CD4-positive, alpha-beta T cell treated with Interleukin-10 for 1 hour (primary cell): ENCODE results near the gene POLR1C.
"Not testable (repeated sequence)": the region's sequence is repeated elsewhere in the genome, so short reads cannot be mapped to it uniquely, and the experiment has no call there.

Experiments
- DNase-seq: peaks from one replicate; pipeline ENCODE4 v3.0.0-alpha.2; 2020

POLR1C gene

DNA sequence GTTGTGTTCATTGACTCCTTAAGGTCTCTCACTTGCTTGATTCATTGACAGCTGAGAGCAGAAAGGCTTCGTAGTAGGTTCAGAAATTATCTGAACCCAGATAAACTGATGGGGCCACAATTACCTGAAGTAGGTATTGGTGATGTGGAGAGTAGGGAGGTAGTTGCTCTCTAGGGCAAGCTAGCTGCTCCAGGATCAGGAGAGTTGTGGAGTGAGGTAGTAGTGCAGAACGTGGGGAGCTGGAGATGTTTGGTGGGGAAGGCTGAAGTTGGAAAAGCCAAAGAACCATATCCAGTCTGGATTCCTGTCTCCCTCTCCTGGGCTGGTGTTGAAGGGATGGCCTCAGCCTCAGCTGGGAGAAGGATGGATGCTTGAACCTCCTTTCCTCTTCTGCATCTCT, 23.7 kb upstream of the POLR1C start:
- DNase-seq: no peak

DNA sequence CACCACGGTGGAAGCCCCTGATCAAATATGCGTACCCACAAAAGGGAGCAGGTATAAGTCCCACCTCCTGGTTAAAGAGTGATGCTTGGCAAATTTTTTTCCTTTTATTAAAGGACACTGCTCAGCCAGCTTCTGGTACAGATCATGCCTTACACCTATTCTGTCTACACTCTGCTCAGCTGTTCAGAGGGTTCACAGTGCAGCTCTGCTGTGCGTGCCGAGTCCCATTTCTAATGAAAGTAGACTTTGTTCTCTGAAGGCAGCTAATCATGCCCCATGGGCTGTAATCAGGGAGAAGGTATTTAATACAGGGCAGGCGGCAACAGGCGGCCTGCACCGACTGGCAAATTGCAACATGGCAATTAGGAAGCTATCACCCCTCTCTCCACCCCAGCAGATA, 23.1 kb upstream of the POLR1C start:
- DNase-seq: no peak

DNA sequence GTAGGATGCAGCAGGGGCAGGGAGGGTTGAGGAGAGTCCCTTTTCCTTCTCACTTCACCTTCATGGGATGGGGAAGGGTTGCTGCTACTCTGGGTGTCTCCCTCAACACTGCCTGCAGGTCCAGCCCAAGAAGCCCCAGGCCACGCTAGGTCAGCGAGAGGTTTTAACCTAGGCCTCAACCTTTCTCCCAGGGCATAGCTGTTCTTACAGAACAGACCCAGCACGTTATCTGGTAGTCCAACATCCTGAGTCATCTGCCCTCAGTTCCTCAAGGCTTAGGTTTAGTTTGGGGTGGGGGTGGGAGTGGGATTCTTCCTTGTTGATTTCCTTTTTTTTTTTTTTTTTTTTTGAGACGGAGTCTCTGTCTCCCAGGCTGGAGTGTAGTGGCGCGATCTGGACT, 22.6 kb upstream of the POLR1C start:
- no peak for DNase-seq

DNA sequence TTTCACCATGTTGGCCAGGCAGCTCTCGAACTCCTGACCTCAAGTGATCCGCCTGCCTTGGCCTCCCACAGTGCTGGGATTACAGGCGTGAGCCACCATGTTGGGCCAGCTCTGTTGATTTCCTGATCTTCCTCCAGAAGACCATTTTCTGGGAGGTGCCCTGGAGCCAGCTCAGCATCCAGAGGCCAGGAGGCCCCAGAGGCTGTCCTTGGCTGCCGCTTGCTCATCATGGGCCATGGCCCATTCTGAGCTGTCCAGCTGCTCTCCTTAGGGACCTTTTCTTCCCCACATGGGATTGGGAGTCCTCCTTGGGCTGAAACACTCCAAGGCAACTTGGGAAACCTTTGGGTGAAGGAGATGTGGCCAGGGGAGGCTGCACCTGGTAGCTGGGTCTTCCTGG, 22.1 kb upstream of the POLR1C start:
- DNase-seq: no peak

DNA sequence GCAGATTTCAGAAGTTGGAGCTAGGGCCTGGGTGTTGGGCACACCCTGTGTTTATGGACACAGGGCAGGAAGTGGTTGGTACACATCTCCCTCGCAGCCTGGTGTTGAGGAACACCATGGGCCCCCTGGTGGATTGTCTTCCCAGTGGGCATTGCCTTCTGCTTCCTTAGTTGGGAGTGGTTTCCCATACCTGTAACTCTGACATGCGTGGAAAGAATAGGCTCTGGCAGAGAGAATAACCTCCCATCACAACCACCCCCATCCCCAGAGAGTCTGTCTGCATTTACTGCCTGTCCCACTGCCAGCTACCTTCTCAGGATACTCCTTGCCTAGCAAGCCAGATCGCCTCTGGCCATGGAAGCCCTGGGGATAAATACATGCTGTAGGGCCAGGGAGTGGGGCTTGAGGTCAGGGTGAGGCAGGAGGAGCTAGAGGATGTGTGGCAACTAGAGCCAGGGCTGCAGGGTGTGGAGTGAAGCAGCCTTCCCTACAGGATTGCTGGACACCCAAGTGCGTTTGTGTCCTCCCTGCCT, 21.4 kb upstream of the POLR1C start:
- DNase-seq: peak; percentile 48

DNA sequence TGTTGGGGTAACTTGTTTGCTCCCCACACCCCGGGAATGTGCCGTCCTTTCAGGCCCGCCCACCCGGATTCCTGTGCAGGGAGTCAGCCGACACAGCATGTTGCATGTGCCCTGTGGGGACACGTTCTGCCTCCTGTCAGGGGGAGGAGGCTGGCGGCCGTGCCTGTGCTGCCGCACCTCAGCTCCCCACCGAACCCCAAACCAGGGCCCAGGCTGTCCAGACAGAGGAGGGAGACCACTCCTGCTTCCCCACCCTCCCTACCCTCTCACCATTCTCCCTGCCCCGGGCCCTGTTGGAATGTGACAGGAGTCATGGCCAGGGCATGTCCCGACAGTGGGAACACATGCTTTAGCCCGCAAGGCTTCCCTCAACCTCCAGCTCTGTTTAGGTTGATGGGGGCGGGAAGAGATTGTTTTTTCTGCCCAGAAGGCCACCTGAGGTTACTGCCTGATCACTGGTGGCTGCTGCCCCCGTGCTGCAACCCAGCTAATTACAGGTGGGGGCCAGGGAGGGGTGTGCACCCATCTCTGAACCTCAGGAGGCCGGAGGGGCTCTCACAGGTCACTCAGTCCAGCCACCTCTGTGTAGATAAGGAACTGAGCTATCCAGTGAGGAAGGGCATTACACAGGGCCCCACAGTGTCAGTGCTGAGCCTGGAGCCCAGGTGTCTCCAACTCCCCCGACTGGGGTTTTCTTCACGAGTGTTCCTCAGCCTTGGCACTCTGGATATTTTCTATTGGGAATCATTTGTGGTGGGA, 20.3 kb upstream of the POLR1C start:
- DNase-seq: peak; percentile 26

DNA sequence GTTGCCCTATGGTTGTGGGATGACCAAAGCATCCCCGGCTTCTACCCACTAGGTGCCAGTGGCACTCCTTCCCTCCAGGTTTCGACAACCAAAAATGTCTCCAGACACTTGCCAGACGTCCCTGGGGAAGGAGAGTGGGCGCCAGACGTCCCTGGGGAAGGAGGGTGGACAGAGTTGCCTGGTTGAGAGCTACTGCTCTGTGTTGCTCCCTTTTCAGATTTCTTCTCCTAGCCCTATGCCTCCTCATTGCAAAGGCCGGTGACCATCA, 19.8 kb upstream of the POLR1C start:
- DNase-seq: no peak

DNA sequence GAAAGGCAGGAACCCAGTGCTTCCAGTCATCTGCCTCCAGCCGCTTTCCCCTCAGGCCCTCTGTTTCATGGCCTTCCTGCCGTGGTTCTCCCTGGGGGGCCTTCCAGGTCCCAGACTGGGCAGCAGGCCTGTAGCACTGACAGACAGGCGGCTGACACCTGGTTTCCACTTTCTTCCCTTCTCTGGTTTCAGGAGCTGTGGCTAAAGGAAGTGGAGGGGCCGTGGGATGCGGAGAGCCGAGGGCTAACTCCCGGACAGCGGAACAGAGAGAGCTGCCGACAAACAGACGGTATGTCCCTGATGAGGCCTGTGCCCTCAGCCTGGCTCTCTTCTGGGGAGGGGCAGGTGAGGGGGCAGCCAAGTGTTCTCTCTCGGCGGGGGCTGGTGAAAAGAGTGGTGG, 19.2 kb upstream of the POLR1C start:
- no peak for DNase-seq

DNA sequence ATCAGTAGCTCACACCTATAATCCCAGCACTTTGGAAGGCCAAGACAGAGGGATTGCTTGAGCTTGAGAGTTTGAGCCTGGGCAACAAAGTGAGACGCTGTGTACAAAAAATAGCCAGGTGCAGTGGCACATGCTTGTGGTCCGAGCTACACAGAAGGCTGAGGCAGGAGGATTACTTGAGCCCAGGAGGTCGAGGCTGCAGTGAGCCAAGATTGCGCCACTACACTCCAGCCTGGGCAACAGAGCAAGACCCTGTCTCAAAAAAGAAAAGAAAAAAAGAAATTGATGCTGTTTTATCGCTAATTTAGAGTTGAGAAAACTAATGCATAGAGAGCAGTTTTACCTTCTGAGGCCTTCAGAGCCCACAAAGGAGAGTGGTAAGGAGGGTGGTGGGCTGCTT, 18.6 kb upstream of the POLR1C start:
- DNase-seq: not testable (repeated sequence)

DNA sequence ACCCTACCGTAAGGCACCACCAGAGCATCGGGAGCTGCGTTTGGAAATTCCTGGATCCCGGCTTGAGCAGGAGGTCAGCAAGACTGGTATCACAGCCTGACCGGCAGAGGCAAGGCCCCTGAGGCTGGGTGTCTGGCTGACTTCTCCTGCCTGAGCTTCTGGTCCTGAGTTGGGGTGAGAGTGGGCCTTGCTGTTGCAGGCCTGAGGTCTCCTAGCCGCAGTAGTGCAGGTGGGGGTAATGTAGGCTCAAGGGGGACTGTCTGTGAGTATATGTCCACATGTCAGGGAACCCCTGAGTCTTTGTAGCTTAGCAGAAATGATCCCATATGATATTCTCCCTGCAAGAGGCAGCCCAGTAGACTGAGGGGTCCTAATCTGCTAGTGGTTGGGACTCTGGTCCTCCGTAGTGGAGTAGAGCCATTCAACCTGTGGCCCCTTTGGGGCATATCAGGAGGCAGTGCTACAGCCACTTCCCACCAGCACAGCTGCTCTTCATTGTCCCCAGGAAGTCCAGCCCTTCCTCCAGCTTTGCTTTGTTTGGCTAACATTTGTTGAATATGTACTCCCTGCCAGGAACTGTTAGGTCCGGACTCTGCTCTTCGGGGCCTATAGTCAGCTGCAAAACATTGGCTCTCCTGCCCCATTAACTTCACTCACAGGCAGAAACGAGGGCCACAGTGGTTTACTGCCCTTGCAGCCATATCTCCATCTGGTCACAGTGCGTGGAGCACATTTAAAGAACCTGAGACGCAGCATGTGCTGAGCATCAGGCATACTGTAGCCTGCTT, 17.7 kb upstream of the POLR1C start:
- no peak for DNase-seq

DNA sequence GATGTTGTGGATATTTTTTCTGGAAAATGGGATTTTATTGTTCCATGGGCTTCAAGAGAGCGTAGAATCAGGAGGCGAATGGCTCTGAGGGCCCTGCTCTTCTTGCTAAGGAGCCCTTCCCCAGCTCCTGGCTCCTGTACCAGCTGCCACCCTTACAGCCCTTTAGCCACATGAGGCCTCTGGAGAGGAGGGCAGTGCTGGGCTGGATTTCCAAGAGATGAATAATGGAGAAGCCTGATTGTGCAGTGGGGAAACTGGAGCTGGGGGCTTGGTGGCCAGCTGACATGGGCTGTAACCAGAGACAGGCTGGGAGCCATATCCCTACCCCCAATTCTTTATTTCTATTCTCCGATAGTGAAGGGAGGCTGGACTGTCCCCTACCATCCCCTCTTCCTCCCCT, 16.0 kb upstream of the POLR1C start:
- no peak for DNase-seq

DNA sequence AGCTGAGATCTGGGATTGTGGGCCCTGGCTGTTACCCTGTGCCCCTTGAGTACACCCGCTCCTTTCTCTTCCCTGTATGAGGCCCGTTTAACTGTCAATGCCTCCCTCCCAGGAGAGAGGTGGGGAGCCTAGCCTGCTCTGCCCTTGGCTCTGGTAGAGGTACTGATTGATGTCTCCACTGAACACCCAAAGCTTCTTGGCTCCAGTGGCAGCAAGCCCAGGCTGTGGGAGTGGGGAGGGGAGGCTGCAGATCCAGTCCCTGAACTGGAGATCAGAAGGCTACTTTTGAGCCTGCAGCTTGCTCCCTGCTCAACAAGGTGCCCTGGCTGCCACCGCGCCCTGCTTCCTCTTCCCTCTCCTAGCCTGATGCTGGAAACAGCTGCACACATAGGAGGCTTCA, 14.2 kb upstream of the POLR1C start:
- no peak for DNase-seq

DNA sequence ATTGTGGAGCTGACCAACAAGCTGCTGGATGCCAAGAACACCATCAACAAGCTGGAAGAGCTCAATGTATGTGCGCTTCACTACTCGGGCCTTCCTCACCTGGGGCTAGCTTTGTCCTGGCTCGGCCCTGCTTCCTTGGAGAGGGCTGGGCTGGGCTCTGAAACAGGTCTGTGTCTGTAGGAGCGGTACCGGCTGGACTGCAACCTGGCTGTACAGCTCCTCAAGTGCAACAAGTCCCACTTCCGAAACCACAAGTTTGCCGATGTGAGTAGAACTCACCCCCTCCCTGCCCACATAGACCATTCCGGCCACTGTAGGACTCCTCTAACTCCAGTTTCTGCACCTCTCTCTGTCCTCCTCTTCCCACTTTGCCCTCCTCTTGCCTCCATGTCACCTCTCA, 13.4 kb upstream of the POLR1C start:
- DNase-seq: no peak

DNA sequence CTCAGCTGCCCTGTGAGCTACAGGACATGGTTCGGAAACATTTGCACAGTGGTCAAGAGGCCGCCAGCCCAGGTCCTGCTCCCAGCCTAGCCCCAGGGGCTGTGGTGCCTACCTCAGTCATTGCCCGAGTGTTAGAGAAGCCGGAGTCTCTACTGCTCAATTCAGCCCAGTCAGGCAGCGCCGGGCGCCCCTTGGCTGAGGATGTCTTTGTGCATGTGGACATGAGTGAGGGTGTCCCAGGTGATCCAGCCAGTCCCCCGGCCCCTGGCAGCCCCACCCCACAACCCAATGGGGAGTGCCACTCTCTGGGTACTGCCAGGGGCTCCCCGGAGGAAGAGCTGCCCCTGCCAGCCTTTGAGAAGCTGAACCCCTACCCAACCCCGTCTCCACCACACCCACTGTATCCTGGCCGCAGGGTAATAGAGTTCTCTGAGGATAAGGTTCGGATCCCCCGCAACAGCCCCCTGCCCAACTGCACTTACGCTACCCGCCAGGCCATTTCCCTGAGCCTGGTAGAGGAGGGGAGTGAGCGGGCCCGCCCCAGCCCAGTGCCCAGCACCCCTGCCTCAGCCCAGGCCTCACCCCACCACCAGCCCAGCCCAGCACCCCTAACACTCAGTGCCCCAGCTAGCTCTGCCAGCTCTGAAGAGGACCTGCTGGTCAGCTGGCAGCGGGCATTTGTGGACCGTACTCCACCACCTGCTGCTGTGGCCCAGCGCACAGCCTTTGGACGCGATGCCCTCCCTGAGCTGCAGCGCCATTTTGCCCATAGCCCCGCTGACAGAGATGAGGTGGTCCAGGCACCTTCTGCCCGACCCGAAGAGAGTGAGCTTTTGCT, 11.9 kb upstream of the POLR1C start:
- DNase-seq: no peak

DNA sequence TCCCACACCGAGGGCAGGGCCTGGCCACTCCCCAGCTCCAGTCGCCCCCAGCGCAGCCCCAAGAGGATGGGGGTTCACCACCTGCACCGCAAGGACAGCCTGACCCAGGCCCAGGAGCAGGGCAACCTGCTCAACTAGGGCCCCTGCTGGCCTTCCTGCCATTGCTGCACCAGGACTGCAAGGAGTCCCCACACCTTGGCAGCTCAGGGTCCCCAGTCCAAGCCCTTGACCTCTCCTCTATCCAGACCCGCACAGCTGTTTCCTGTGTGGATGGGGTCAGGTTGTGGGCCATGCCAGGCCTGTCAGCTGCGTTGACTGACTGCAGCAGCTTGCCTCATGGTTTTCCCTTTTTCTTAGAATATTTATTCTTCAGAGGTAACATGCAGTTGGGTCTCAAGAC, 11.2 kb upstream of the POLR1C start:
- no peak for DNase-seq

DNA sequence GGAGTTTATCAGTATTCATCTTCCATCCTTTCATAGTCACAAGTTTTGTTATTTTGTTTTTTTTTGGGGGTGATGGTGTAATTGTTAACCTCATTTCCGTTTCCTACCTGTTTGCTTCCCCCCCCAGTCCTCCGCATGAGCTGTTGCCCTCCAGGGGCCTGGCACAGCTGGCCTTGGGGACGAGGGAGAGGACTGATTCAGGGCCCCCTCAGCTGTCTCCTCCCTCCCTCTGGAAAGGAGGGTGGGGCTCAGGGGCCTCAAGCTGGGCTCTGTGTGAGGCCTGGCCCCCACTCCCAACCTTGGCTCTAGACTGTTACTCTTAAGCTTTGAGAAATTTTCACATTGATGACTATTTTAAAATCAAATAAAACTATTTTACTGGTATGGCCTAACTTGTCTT, 10.7 kb upstream of the POLR1C start:
- no peak for DNase-seq

DNA sequence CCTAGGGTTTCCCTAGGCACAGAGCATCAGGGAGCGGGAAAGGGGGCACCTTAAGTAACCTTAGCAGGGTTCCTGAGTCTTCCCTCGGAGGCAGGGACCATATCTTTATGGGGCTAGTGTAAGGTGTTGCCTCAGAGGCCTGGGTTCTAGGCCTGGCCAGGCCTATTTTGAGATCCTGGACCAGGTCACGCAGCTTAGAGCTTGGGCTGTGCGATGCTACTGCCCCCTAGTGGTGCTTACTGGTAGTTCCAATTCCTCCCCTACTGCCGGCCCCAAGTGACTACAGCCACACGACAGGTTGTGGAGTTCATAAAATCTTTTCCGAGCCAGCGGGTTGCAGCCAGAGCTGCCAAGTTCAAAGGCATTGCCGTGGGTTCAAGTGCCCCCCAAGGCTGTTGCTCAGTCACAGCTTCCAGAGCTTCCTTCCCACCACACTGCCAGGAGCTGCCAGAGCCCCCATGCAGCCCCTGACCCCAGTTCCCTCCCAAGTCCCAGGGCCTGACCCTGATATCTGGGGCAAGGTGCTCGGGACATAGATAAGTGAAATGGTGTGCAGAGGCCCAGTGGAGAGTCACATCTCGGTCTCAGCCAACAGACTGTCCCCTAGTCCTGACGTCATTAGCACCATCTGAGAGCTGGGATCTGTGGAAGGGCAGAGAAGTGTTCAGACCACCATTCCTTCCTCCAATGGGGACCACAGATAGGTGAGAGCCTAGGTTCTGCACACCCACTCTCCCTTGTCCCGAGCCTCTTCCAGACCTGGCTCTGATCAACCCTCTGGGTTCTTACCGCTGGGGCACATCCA, 10.0 kb upstream of the POLR1C start:
- peak; percentile 85 for DNase-seq

DNA sequence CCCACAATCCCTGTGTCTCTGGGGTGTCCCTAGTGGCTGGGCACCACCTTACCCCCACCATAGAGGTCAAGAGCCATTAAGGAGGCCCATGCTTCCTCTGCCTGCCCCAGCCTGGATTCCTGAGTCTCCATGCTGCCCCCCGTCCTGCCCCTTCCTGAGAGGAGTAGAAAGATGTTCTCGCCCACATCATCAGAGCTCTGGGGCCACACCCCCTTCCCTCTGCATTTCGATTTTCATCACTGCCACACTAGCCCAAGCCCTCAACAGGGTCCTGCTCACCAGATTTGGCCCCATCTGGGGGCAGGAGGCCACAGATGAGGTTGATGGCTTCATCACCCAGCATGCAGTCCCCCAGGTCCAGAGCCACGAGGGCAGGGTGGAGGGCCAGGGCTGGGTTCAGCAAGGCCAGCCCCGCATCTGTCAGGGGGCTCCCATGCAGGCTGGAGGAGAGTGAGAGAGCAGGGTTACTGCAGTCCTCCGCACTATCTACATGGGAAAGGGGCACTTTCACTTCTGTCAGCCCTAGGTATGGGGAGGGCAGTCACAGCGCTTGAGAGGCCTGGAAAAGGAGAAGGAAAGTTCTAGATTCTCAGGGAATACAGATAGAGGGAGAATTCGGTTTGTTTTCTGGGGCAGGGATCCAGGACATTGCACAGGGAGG, 8.3 kb upstream of the POLR1C start:
- DNase-seq: no peak

DNA sequence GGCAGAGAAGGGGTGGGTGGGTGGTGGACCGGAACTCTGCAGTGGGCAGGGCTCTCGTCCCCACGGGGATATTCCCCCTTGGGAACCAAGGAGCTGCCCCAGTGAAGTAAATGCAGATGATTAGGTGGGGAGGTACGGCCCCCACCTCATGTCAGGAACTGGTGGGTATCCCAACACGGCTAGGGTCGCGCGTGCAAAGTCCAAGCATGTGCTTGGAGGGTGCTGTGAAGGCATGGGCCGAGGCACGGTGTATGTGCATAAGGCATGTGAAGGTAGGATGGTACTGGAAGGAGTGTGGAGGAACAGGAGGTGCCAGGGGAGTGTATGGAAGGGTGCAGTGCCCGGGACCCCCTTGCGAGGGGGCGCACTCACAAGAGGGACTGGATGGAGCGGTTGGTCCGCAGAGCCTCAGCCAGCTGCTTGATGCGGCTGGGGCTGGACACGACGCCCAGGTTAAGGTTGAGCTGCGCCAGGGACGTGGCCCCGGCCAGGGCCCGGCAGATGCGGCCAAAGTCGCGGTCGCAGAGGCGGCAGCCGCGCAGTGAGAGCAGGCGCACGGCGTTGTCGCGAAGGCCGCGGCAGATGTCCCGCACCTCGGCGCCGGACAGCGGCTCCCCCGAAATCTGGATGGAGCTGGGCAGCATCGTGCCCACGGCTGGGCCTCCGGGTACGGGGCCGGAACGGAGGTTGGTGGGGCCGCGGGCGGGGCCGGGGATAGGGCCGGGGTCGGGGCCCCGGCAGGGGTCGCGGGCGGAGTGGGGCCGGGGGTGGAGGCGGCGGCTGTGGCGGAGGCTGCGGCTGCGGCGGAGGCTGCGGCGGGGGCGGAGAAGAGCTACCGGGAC, 7.5 kb upstream of the POLR1C start:
- DNase-seq: no peak

DNA sequence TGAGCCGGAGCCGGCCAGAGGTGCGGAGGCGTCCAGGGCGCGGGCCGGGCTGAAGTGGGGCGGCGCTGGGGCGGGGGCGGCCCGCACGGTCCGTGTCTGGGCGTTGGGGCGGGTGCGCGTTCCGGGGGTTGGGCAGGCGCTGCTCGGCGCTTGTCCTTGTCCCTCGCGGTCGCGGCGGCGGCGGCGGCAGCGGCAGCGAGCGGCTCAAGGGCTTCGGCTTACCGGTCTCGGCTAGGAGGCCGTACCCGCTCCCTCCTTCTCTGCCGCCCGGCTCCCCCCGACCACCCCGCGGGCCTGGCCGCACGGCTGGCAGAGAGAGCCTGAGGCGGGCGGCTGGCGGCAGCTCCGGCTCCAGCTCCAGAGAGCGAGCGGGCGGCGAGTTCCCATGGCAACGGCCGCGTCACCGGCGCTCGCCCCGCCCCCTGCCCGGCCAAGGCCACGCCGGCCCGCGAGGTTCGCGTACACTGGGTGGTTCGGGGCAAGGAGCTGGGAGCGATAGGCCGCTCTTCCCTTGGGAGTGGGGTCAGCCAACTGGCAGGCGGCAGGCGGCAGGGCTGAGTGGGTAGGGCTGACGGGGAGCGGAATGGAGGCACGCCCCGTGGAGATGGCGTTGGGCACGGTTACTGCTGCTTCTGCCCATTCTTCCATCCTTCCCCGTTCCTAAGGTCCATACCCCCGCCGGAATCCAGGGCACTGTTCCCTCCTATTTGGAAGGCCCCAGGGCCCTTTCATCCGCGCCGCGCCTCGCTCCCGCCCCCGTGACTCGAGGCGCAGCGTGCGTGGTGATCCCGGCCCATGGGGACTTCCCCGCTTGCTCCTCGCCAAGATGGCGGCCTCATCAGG, 6.7 kb upstream of the POLR1C start, which contains the start of gene LRRC73:
TSS of gene LRRC73 (minus strand) at position 363 of the 843 bp plus-strand sequence. CDS start 561 bp downstream, outside the sequence.
- DNase-seq: peak; percentile 82
